Brain pericyte (primary cell): ENCODE data around the gene ACTL10.

ENCODE experiments used
- DNase-seq: peaks from one replicate; pipeline ENCODE4 v3.0.0-alpha.2; 2012; ENCODE audit warnings: low read depth, low spot score

The ACTL10 gene

DNA sequence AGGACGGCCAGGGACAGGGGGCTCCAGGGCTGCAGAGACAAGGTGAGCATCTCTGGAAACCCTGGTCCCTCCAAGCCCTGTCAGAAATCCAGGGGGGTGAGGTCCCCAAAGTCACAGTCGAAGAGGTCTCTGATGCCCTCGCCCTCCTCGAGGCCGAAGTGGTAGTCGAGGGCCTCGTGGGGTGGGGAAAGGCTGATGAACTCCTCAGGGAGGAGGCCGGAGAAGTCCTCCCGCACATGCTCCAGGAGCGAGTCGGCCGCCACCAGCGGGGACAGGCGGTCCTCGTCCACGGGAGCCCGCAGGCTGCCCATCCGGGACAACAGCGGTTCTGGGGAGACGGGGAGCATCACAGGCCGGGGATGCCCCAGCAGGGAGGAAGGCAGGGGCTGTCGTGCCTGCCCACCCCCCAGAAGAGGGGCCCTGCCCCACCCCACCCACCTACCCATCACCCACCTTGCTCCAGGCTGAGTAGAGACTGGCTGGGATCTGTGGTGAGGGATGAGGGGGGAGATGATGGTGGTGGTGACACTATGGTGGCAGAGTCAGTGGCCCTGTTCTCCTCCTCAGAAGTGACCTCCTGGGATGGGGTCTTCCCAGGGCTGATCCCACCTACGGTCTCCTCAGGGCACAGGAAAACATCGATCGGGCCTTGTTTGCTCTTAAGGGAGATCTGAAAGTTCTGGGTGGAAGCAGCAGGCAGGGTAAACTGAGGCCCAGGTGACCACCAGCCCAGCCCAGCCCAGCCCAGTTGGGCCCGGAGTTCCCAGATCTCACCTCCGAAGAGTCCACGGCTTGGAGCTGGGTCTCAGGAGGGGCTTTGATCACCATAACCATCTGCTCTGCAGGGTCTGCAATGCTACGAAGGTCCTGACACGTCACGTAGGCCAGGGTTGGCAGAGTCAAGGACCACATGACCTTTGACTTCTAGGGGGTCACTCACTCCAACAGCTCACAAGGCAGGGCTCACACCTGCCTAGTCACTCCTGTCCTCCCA lies 10.2 kb downstream of the ACTL10 start:
- DNase-seq = no peak

DNA sequence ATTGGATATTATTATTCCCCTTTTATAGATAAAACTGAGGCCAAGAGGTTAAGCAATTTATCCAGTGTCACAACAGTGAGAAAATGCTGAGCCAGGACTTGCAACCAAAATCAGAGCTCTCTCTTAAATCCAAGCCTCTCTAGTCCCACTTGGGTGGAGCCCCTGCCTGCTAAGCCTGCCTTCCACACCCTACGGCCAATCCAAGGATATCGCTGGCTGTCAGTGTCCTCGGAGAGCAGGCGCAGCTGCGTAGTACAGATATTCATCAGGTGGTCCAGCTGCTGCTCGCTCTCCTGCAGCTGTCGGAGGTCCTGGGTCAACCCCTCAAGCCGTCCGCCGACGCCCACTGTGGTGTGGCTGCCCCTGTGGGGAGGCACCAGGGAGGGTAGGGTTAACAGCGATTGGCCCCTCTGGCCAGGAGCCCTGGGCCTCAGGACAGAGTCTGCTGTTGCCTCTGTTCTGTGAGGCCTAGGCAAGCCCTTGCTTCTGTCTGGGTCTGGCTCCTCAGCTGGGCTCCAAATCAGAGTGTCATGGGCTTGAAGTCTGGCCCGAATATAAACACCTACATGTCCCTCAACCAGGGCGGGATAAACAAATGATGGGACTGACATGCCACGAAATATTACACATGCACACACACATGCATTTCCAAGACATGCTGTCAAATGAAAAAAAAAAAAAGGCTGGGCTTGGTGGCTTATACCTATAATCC lies 11.4 kb downstream of the ACTL10 start:
- DNase-seq = no peak

DNA sequence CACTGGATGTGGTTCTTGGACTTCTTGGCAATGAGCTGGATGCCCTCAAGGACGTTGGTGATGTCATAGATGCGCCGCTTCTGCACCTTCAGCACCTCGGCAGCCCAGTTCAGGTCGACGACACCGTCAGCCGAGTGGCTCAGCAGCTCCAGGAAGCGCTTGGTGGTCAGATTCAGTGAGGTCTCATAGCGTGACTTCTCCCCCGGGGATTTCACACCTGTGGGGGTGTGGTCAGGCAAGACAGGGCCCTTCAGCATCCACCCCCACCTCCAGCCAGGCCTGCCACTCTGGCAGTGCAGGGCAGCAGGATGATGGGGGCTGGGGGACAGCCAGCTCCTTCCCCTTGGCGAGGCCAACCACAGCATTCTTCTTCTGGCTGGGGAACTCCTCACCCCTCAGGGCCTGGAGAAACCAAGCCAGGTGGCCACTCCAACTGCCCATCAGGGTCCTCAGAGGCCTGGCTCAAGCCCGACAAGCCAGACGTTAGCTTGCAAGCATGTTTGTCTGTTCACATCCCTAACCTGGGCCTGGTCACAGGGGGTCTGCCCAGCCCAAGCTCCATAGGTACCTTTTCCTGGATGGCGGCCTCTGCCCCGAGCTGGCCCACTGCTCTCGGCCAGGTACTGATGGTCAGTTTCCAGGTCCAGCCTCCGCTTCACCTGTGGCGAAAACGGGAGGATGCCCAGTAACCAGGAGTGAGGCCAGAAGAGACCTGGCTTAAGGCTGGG lies 13.2 kb downstream of the ACTL10 start:
- DNase-seq = no peak

DNA sequence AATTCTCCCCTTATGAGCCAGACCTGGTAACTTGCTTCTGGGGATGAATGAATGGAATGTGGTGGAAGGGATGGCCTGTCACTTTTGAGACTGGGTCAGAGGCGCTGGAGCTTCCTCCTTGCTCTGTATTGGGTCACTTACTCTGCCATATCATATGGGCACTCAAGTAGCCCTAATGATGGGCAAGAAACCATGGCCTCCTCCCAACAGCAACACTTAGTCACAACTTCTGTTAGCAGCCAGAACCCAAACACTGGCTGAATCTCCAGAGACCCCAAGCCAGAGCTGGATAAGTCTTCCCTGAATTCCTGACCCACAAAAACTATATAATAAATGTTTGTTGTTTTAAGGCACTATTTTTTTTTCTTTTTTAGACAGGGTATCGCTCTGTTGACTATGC lies 13.9 kb downstream of the ACTL10 start:
- DNase-seq = peak; percentile 65

DNA sequence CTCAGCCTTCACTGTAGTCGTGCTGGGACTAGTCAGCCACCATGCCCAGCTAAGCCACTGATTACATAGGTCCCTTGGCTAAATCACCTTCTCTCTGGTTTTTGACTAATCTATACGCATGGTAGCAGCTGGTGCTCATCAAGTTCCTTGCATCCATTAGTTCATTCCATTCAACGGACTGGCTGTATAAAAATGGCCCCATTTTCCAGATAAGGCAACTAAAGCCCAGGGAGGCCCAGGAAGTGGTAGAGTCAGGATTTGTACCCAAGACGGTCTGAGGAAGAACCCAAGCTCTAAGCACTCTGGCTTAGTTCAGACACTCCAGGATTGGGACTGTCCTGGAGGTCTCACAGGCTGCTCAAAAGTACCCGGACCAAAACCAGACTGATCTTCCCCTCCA lies 14.5 kb downstream of the ACTL10 start:
- no peak for DNase-seq

DNA sequence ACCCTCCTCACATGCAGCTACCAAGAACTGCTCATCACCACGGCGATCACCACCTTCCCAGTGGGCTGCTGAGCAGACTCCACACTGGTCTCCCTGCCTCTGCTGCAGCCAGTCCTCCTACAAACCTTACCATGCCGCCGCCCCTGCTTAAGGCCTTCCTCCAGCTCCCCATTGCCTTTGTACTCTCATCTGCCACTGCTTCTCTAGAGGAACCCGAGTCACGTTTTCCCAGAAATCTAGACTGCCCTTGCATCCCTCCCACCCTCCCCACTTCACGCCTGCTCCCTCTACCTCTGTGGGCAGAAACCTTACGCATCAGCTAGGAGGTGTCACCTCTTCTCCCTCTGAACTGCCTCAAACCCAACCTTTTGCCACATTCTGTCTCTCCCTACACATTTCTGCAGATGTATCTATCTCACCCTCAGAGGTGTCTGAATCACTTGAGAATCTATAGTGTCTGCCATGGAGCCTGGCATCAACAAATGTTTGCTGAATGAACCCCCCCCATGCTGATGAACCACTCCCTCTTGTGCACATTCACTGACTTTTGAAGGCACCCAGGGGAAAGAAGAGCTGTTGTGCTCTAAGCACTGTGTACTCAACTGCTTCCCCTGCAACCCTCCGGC lies 15.1 kb downstream of the ACTL10 start:
- no peak for DNase-seq

DNA sequence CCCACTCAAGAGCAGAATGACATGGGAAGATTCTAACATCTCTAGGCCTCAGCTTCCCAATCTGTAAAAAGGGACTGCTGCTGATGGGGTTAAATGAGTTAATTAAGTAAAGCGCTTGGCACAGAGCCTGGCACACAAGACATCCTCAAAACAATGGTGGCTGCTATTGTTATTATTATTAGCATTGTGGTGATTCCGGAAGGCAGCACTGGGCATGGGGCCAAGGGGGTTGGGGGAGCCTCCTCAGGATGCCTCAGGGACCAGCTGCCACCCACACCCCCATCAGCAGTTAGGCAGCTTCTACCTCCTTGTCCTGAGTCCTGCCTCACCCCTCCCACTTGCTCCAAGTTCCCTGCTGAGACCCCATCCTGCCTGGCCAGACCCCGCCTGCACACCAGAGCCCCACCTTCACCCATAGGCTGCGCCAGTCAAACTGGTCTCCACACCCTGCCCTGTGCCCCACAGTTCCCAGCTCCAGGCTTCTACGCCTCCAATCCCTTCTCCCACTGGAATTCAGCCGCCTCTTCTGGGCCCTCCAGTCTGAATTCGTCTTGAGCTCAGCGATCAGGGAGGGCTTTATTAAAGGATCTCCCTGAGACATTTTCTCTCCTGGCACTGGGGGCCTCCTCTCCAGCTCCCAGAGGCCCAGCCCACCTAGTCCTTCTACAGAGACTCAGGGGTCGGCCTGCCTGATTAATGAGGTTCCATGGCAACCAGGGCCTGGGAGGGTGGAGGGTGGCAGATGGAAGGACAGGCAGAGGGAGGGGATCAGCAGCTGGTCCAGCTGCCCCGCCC lies 18.0 kb downstream of the ACTL10 start:
- DNase-seq = no peak

DNA sequence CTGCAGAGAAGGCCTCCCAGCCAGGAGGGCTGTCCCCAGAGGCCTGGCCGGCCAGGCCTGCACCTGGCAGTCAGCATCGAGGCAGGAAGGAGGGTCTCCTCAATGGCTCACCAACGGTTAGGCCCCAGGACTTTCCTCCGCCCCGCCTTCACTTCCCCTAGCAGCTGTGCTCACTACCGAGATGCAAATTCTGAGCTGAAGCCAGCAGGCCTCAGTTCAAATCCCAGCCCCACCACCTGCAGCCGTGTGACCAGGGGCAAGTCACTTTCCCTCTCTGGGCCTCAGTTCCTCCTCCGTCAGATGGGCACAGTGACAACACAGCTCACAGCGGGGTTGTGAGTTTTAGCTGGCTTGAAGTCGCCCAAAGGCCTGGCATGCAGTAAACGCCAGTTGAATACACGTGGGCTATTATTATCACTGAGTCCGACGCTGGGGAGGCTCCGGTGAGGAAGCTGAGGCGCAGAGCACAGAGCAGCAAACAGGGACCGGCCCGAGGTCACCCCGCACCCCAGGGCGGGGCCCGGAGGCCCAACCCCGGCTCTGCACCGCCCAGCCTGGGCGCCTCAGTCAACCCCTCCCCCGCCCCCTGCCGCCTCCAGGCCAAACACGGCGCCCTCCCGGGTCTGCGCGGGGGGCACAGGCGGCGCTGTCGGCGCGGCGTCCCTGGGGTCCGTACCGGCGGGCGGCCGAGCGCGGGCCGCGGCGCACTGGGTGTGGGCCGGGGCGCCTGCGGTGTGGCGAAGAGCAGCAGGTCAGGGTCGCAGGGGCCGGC lies 18.8 kb downstream of the ACTL10 start:
- DNase-seq = no peak

DNA sequence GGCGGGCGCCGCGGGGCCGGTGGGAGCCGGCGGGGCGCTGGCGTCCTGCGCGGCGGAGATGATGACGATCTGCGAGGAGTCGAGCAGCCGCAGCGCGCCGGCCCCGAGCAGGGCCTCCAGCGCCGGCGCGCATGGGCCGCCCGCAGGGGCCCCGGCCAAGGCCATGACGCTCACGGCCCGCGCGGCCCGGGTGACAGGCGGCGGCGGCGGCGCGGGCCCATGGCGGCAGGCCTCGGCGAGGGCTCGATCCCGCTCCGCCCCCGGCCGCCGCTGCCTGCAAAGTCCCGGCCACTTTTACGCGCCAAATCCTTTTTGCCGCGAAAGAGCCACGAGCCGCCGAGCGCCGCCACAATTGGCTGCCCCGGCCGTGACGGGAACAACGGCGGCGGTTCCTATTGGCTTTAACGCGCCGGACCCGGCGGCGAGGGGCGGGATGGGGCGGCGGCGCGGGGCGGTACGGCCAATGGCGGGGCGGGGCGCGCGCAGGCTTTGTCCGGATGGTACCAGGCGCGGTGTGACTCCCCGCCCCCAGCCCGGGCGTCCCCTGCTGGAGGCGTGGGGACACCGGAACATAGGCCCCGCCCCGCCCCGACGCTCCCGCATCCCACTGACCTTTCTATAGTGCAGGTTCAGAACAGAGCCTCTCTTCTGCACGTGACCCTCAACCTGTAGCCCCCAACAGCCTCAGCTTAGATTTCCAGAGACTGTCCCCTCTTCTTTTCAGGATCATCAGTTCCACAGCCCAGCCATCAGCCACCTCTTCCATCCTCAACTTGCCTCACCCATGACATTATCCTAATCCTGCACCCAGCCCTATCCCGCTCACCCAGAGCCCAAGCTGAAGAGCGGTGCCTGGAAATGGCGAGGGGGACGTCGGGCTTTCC lies 19.6 kb downstream of the ACTL10 start, which contains the start of gene E2F1:
Gene E2F1, minus strand, starts transcription at position 286 of the 884 bp plus-strand sequence. Its CDS starts 121 bp downstream, at position 165.
- peak; percentile 40 for DNase-seq

DNA sequence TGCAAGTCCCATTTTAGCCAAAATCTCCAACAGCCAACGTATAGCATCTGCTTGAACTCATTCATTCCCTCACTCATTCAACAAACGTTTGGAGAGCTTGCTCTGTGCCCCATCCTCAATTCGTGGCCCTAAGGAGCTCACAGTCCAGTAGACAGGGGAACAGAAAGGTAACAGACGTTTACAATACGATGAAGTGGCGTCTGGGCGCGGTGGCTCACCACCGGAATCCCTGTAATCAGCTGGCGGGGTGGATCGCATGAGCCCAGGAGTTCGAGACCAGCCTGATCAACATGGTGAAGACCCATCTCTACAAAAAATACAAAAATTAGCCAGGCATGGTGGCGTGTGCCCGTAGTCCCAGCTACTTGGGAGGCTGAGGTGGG lies 20.2 kb downstream of the ACTL10 start:
- DNase-seq = no peak

DNA sequence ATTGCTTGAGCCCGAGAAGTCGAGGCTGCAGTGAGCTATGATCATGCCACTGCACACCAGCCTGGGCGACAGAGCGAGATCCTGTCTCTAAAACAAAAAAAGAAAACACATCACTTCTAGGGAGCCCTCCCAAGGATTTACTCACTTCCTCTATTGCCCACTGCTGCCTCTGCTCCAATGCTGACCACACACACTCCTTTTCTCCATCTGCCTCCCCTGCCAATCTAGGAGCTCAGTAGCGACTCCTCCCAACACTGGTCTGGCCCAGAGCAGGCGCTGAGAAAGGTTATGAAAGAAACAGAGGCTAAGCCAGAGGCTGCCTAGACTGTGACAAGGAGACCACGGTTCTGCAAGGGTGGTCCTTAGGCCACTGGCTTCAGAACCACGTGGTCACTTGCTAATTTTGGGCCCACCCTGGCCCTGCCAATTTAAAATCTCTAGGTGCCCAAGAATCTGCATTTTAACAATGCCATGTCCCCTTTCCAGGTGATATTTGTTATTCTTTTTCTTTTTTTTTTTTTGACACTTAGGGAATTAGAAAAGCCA lies 20.7 kb downstream of the ACTL10 start:
- no peak for DNase-seq

DNA sequence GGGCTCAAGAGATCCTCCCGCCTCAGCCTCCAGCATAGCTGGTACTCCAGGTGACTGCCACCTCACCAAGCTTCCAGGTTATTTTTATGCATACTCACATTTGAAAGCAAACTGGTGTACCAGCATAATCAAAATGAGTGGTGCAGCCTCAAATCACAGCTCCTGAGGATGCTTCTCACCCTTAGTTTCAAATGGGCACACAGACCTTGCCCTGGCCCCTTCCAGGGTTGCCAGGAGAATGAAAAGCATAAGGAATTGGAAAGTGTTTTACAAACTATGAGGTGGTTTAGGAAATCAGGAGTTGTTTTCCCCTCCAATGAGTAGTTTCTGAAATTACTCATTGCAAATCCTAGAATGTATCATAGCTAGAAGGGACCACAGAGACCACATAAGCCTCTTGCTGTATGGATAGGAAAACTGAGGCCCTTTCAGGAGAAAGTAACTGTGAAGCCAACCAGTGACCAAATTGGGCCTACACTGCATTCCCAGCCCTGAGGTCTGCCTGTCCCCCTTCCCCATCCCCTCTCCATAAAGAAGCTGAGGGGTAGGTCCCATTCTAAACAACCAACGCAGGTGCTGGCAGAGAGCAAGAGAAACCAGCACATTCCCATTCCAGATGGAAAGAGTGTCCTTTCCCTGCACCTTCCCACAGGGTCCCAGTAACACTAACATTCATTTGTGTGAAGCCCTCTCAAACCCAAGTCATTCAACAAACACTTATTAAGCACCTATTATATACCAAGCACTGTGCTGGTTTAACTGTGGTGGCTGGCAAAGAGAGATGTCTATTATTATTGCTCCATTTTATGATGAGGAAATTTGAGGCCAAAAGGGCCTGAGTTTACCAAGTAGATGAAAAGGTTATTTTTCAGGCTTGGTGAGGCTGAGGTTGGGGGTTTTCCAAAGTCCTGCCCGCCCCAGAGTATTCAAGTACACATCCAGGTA lies 21.5 kb downstream of the ACTL10 start:
- no peak for DNase-seq

DNA sequence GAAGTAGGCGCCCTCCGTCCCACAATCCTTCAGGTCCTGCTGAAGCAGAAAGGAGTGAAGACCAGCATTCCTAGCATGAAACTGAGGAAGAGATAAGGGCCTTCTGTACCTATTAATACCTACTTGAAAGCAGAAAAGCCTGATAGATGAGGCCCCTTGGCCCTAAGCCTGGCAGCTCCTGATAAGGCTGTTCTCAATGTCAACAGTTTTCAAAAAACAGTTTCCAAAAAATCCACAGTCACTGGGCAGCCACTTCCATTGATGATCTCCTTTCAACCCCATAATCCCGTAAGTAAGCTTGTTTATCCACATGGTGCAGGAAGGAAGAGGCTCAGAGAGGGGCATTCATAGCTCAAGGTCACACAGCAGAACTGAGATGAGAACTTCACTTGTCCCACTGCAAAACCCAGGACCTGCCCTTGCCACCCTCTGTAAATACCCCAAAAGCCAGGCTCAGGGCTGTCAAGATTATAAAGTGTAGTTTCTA lies 22.2 kb downstream of the ACTL10 start:
- no peak for DNase-seq

DNA sequence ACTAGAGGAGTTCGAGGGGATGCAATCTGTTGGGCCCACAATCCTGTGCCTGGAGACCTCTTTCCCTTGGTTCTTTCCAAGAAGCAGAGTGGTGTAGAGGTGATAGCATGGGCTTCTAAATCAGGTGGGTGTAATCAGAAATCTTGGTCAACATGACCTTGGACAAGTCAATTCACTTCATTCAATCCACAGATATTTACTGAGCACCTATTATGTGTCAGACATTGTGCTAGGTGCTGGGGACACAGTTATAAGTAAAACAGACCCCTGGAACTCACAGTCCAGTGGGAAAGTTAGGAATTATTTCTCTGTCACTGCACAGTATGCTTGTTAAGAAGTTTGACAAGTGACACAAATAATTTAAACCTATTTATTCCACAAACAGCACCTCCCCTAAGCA lies 22.8 kb downstream of the ACTL10 start:
- DNase-seq = no peak

DNA sequence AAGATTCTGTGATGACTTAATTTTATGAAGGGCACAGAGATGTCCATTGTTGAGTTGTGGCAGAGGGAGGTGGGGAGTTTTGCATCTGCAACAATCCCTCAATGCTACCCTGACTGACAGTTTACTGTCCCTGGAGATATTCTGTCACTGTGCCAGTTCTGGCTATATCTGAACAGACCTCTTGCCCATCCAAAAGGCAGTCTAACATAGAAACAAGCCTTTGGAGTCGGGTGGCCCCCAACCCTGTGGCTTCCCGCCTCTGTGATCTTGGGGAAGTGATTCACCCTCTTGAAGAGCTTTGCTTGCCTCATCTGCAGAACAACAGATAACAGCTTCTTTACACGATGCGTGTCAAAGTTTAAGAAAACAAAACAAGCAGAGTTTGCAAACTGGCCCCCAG lies 23.2 kb downstream of the ACTL10 start:
- no peak for DNase-seq

DNA sequence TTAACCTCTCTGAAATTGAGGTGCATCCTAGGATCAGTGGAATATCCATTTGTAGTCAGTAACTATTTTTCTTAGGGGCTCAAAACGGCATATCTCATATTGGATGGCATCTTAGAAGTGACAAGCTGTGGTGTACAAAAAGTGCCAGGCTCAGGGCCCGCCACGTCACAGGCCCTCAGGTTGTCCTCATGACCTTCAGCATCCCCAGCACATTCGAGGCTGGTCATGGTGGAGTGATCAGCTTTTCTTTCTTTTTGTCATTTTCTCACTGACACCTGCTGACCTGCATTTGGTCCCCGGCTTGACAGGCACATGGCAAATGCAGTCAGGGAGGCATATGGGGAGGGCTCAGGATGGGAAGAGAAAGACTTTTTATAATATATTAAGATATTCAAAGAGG lies 26.5 kb downstream of the ACTL10 start:
- DNase-seq = no peak
